Calu3 (cell line): Measurements from ENCODE around the gene C1orf56. TPM values are rescaled to one million over a fixed set of nuclear protein-coding genes. Genes with fewer than 3 reads are reported as not detected.

Source experiments
- BruUV-seq: library from RNA; stranded (reverse); fragments of 400-500 nt; replicated peaks from 2 replicates; lab custom pipeline; 2021; lab: Mats Ljungman, UMichigan
- CTCF ChIA-PET: fragments of 300-600 bp; sonication (Branson Sonifier 250); formaldehyde crosslinking; loops from one replicate; lab custom pipeline; 2022; ENCODE audit warnings: antibody characterized with exemption; lab: Charles Lee
- DNase-seq: peaks from one replicate; pipeline ENCODE4 v3.0.0; 2022
- H3K27ac Mint-ChIP-seq: one replicate; pipeline ENCODE4 v1.8.0; 2022; ENCODE audit warnings: mixed read lengths; ENCODE audit not compliant: unreplicated experiment
- H3K27me3 Mint-ChIP-seq: one replicate; pipeline ENCODE4 v1.8.0; 2022; ENCODE audit warnings: mixed read lengths; ENCODE audit not compliant: unreplicated experiment
- H3K36me3 Mint-ChIP-seq: one replicate; pipeline ENCODE4 v1.8.0; 2022; ENCODE audit warnings: mild to moderate bottlenecking, moderate library complexity, mixed read lengths; ENCODE audit not compliant: insufficient read depth, unreplicated experiment
- H3K4me1 Mint-ChIP-seq: one replicate; pipeline ENCODE4 v1.8.0; 2022; ENCODE audit warnings: mild to moderate bottlenecking, low read depth, mixed read lengths; ENCODE audit not compliant: unreplicated experiment
- H3K4me3 Mint-ChIP-seq: one replicate; pipeline ENCODE4 v1.8.0; 2022; ENCODE audit warnings: mild to moderate bottlenecking, low read depth, moderate library complexity, mixed read lengths; ENCODE audit not compliant: unreplicated experiment
- H3K9me3 Mint-ChIP-seq: one replicate; pipeline ENCODE4 v1.8.0; 2022; ENCODE audit warnings: low read depth, mixed read lengths; ENCODE audit not compliant: unreplicated experiment
- CTCF ChIP-seq: fragments of 200-600 bp; IDR thresholded peaks from one replicate; pipeline ENCODE4 v1.8.0; 2022; ENCODE audit warnings: antibody characterized with exemption; ENCODE audit not compliant: unreplicated experiment
- intact Hi-C: fragments of 100-400 bp; cut with micrococcal nuclease; formaldehyde crosslinking; loops from one replicate; pipeline ENCODE4 v1.10.0; 2022; ENCODE audit not compliant: unreplicated experiment
- total RNA-seq: library from RNA; stranded (reverse); gene quantifications from 2 replicates; pipeline ENCODE4 v1.2.3, GENCODE V29; 2022

C1orf56 gene
- total RNA-seq, 1 experiment from 2014 or later, result 8.5 TPM

GRCh38 chr1:151061704-151062103 lies 14.2 kb downstream of the C1orf56 start:
- Mint-ChIP-seq H3K27me3 (no peaks in the 10 kb centered on the region), H3K36me3 (peaks cover 42% of the 10 kb centered on the region), H3K4me1 (peaks cover 35% of the 10 kb centered on the region), H3K4me3 (no peak overlapping the region), H3K9me3 (no peaks in the 10 kb centered on the region), H3K27ac (no peak overlapping the region)
- no peak for TF ChIP-seq CTCF
- DNase-seq, result no peak
- no TSS peak for BruUV-seq
- CTCF ChIA-PET, result interaction anchor here (1.0 kb wide), 2 partner anchors 9 kb away, joined by 3 to 4 read pairs; partner anchors contain the start of gene GABPB2
- intact Hi-C loops, result no loop called here

- H3K36me3 Mint-ChIP-seq, result peaks cover 30% of the 10 kb centered on the region
- H3K27me3 Mint-ChIP-seq, result no peaks in the 10 kb centered on the region
- H3K9me3 Mint-ChIP-seq, result no peaks in the 10 kb centered on the region
- TF ChIP-seq CTCF, result no peak
- no peak overlapping the region for H3K27ac Mint-ChIP-seq
- no peak for DNase-seq
- peaks cover 23% of the 10 kb centered on the region for H3K4me1 Mint-ChIP-seq
- no TSS peak for BruUV-seq
- CTCF ChIA-PET, result interaction anchor here (1.0 kb wide), 1 partner anchor 8 kb away, joined by 3 read pairs; no protein-coding TSS in a partner anchor
- H3K4me3 Mint-ChIP-seq, result no peak overlapping the region
- intact Hi-C loops, result no loop called here
These were observed 15.3 kb downstream of the C1orf56 start for GRCh38 chr1:151062741-151063371.

DNA sequence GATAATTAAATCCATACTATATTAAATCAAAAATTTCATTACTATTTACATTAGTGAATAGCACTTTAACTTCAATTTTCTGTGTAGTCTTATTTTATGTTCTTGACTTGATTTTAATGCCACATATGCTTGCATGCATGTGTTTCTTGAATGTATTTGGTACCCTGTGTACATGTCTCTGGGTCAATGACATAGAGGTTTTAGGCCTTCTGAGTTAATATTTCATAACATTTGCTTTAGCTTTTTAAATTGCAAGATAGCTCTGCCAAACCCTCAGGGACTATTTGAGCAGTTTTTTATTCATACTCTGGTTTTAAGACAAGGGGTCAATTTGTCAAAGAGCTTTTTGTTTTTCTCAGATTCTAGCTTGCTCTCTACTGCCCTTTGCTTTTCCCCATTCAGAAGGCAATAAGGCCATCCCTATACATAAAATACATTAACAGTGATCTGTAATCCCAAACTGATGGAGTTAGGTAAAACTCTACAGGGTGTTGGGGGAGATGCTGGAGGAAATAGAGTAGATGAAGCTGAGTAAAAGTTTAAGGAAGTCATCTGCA lies 17.6 kb downstream of the C1orf56 start:
- H3K4me1 Mint-ChIP-seq, result peaks cover 10% of the 10 kb centered on the region
- no peak overlapping the region for H3K4me3 Mint-ChIP-seq
- no peak for DNase-seq
- intact Hi-C loops, result no loop called here
- H3K27ac Mint-ChIP-seq, result no peak overlapping the region
- H3K9me3 Mint-ChIP-seq, result no peaks in the 10 kb centered on the region
- peaks cover 9% of the 10 kb centered on the region for H3K36me3 Mint-ChIP-seq
- no TSS peak for BruUV-seq
- no peak for TF ChIP-seq CTCF
- H3K27me3 Mint-ChIP-seq, result no peaks in the 10 kb centered on the region
- CTCF ChIA-PET, result interaction anchor here (0.5 kb wide), 1 partner anchor 25 kb away, joined by 4 read pairs; no protein-coding TSS in a partner anchor

DNA sequence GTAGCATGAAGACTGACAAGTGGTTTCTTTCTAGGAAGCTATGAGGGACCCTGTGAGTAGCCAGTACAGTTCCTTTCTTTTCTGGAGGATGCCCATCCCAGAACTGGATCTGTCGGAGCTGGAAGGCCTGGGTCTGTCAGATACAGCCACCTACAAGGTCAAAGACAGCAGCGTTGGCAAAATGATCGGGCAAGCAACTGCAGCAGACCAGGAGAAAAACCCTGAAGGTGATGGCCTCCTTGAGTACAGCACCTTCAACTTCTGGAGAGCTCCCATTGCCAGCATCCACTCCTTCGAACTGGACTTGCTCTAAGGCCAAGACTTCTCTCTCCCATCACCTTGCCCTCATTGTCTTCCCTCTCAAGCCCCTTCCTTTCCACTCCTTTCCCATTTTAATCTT lies 19.6 kb downstream of the C1orf56 start:
- no peak for TF ChIP-seq CTCF
- CTCF ChIA-PET, result interaction anchor here (0.6 to 0.7 kb wide), 3 partner anchors 17 to 78 kb away, joined by 3 to 4 read pairs (median 3); no protein-coding TSS in a partner anchor
- H3K4me3 Mint-ChIP-seq, result no peak overlapping the region
- intact Hi-C loops, result no loop called here
- BruUV-seq, result no TSS peak
- no peaks in the 10 kb centered on the region for H3K9me3 Mint-ChIP-seq
- DNase-seq, result no peak
- peaks cover 7% of the 10 kb centered on the region for H3K4me1 Mint-ChIP-seq
- H3K36me3 Mint-ChIP-seq, result peaks cover 26% of the 10 kb centered on the region
- no peak overlapping the region for H3K27ac Mint-ChIP-seq
- H3K27me3 Mint-ChIP-seq, result no peaks in the 10 kb centered on the region
